ENCODE data around the gene MMRN2. TPM values are rescaled to one million over a fixed set of nuclear protein-coding genes. Genes with fewer than 3 reads are reported as not detected.

MMRN2 gene
- total and polyA plus RNA-seq, 7 donors, result 0.92 to 23.3 (median 8.6) TPM

DNA sequence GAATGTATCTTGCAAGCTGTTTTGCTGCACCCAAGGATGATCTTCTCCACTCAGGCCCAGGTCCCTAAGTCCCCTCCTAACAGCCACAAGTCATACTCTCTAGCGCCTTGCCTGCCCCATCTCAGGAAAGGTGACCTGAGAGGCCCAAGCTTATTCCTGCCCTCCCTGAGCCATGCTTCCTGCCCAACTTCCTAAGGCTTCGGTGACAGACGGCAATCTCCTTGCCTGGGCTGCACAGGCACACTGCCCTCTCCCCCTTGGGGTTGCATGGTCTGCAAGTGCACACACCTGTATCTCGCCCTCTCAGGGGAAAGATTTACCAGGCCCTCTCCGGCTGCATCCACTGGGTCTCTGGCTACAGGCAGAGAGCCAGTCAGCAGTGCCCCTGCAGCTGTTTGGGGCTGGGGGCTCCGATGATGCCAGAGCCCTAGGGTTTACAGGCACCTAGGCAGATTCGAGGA, 10.1 kb upstream of the MMRN2 start:
- Histone ChIP-seq H3K27ac (peak overlapping the region; percentile 94 to 98 (median 96)), H3K27me3 (no peaks in the 10 kb centered on the region), H3K9me3 (no peaks in the 10 kb centered on the region), H3K4me3 (no peak overlapping the region), H3K36me3 (no peaks in the 10 kb centered on the region), H3K4me1 (peaks cover 0 to 57% (median 53%) of the 10 kb centered on the region in 4 donors)
- 74 to 88% methylated on average over 7 of the region's 7 CpGs for WGBS, 2 donors
- TF ChIP-seq EP300 (IDR thresholded peaks at IDR 0.05) (no peak), POLR2A (IDR thresholded peaks at IDR 0.05) (no peak), POLR2AphosphoS5 (IDR thresholded peaks at IDR 0.05) (no peak)
- TF ChIP-seq, protein P1, sequence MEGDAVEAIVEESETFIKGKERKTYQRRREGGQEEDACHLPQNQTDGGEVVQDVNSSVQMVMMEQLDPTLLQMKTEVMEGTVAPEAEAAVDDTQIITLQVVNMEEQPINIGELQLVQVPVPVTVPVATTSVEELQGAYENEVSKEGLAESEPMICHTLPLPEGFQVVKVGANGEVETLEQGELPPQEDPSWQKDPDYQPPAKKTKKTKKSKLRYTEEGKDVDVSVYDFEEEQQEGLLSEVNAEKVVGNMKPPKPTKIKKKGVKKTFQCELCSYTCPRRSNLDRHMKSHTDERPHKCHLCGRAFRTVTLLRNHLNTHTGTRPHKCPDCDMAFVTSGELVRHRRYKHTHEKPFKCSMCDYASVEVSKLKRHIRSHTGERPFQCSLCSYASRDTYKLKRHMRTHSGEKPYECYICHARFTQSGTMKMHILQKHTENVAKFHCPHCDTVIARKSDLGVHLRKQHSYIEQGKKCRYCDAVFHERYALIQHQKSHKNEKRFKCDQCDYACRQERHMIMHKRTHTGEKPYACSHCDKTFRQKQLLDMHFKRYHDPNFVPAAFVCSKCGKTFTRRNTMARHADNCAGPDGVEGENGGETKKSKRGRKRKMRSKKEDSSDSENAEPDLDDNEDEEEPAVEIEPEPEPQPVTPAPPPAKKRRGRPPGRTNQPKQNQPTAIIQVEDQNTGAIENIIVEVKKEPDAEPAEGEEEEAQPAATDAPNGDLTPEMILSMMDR (IDR thresholded peaks at IDR 0.05), result no peak
- peak; percentile 61 for DNase-seq
- intact Hi-C loops (cut with DNase I), result no loop called here

- Histone ChIP-seq H3K9me3 (no peaks in the 10 kb centered on the region), H3K36me3 (no peaks in the 10 kb centered on the region), H3K27ac (peak overlapping the region; percentile 94 to 98 (median 96)), H3K4me1 (peaks cover 0 to 47% (median 45%) of the 10 kb centered on the region in 4 donors), H3K27me3 (no peaks in the 10 kb centered on the region), H3K4me3 (no peak overlapping the region)
- TF ChIP-seq POLR2A (IDR thresholded peaks at IDR 0.05) (no peak), POLR2AphosphoS5 (IDR thresholded peaks at IDR 0.05) (no peak), EP300 (IDR thresholded peaks at IDR 0.05) (no peak)
- TF ChIP-seq, protein P1 (IDR thresholded peaks at IDR 0.05), result no peak
- WGBS, 2 donors, result 53 to 78% methylated on average over 11 of the region's 11 CpGs
- peak; percentile 53 for DNase-seq
- intact Hi-C loops (cut with DNase I), result loop anchor here (1.0 kb wide), 1 partner anchor 278 kb away; no protein-coding TSS in a partner anchor
Observed at GRCh38 chr10:86965986-86966654, 8.7 kb upstream of the MMRN2 start.

DNA sequence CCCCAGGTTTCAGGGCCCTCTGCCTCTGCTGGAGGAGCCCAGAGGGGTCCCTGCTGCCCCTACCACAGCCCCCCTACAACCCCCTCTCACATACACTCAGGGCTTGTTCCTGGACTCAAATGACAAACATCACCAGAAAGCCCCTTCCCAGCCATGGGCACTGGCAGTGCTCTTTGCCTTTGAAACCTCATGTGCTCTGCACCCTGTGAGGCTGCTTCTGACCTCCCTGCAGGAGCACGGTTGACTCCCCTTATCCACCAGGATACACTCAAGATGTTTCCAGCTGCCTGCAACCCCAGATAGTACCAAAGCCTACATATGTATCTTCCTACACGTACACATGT, 7.4 kb upstream of the MMRN2 start:
- Histone ChIP-seq H3K9me3 (no peaks in the 10 kb centered on the region), H3K27me3 (no peaks in the 10 kb centered on the region), H3K4me1 (peaks cover 0 to 48% (median 39%) of the 10 kb centered on the region in 4 donors), H3K4me3 (no peak overlapping the region), H3K36me3 (no peaks in the 10 kb centered on the region), H3K27ac (no peak overlapping the region)
- no peak for DNase-seq
- intact Hi-C loops (cut with DNase I), result no loop called here
- TF ChIP-seq, protein P1 (IDR thresholded peaks at IDR 0.05), result no peak
- TF ChIP-seq POLR2AphosphoS5 (IDR thresholded peaks at IDR 0.05), result no peak
- no peak for TF ChIP-seq EP300 (IDR thresholded peaks at IDR 0.05)
- TF ChIP-seq POLR2A (IDR thresholded peaks at IDR 0.05), result no peak
- WGBS, 2 donors, result 86 to 88% methylated on average over 2 of the region's 2 CpGs

DNA sequence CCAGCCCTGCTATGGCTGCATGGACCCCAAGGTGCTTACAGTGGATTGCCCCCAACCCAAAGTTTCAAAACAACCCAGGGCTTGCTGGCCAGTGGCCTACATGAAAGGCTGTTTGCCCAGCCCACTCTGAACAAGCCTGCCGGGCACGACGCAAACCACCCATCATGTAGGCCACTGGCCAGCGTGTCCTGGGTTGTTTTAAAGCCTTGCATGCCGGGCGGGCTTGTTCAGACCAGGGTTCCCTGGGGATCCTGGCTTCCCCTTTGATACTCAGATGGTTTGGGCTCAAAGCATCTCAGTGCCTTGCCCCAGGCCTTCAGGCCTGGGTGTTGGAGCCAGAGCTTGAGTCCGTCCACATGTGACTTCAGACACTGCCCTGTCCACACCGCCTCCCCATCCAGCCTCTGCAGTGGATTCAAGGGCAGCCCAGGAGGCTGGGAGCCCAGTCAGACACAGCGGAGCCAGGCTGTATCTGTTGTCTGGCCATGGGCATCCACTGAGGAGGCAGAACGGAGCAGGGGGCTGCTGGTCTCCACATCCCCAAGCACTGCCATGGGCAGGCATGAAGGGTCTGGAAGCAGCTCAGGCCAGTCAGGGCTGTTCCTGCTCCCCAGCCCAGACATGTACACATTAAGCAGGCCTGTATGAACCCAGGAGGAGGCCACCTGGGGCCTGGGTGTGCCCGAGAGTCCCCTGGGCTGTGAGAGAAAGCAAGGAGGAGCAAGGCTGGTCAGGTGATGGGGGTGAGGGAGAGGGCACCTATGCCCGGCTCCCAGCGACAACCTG, 6.8 kb upstream of the MMRN2 start:
- H3K4me1 ChIP-seq, result peaks cover 0 to 48% (median 37%) of the 10 kb centered on the region in 4 donors
- peak; percentile 63 for DNase-seq
- 86 to 87% methylated on average over 13 of the region's 13 CpGs for WGBS, 2 donors
- no peaks in the 10 kb centered on the region for H3K9me3 ChIP-seq
- TF ChIP-seq POLR2A (IDR thresholded peaks at IDR 0.05), result no peak
- TF ChIP-seq EP300 (IDR thresholded peaks at IDR 0.05), result no peak
- TF ChIP-seq POLR2AphosphoS5 (IDR thresholded peaks at IDR 0.05), result no peak
- TF ChIP-seq, protein P1 (IDR thresholded peaks at IDR 0.05), result no peak
- H3K36me3 ChIP-seq, result no peaks in the 10 kb centered on the region
- H3K27ac ChIP-seq, result no peak overlapping the region
- no peaks in the 10 kb centered on the region for H3K27me3 ChIP-seq
- no peak overlapping the region for H3K4me3 ChIP-seq
- intact Hi-C loops (cut with DNase I), result no loop called here

Measured in sigmoid colon (tissue), 7 donors.